HUES64 (cell line): ENCODE data around the gene DR1.
"Not testable (repeated sequence)": the region's sequence is repeated elsewhere in the genome, so short reads cannot be mapped to it uniquely, and the experiment has no call there.

ENCODE experiments used
- H3K27ac ChIP-seq: 2 replicates; pipeline ENCODE4 v1.7.0; 2013; ENCODE audit warnings: low read depth, low read length, inconsistent platforms
- H3K27me3 ChIP-seq: 2 replicates; pipeline ENCODE4 v1.6.1; 2013; ENCODE audit warnings: mild to moderate bottlenecking, low read length; ENCODE audit not compliant: insufficient read depth
- H3K36me3 ChIP-seq: 2 replicates; pipeline ENCODE4 v1.6.1; 2013; ENCODE audit warnings: mild to moderate bottlenecking, low read length; ENCODE audit not compliant: insufficient read depth
- H3K4me1 ChIP-seq: 2 replicates; pipeline ENCODE4 v1.6.1; 2013; ENCODE audit warnings: mild to moderate bottlenecking, low read length, moderate library complexity; ENCODE audit not compliant: insufficient read depth
- H3K4me3 ChIP-seq: 2 replicates; pipeline ENCODE4 v1.5.1; 2013; ENCODE audit warnings: mild to moderate bottlenecking, low read length, moderate library complexity
- H3K9ac ChIP-seq: 2 replicates; pipeline ENCODE4 v1.6.1; 2013; ENCODE audit warnings: mild to moderate bottlenecking, low read depth, low read length
- H3K9me3 ChIP-seq: 2 replicates; pipeline ENCODE4 v1.6.1; 2013; ENCODE audit warnings: low read depth, low read length; ENCODE audit not compliant: insufficient read depth
- whole genome bisulfite sequencing: fragments of 150-250, 120-280 bp; methylation state at CpG from one replicate; pipeline ENCODE4 v1.1.7; 2013; ENCODE audit warnings: missing lambda C conversion rate; 5-methylcytosine and 5-hydroxymethylcytosine counted together

The DR1 gene

GRCh38 chr1:93344484-93344883, 1.2 kb upstream of the DR1 start:
- H3K9ac ChIP-seq, result no peak overlapping the region
- H3K9me3 ChIP-seq, result no peaks in the 10 kb centered on the region

GRCh38 chr1:93344886-93345632, 648 bp upstream of the DR1 start:
- 27% methylated on average over 12 of the region's 12 CpGs for WGBS
- Histone ChIP-seq H3K9ac (peak overlapping the region; percentile 90), H3K4me3 (peak overlapping the region; percentile 93), H3K4me1 (peaks cover 33% of the 10 kb centered on the region), H3K27ac (peak overlapping the region; percentile 98), H3K36me3 (peaks cover 5% of the 10 kb centered on the region), H3K9me3 (no peaks in the 10 kb centered on the region), H3K27me3 (no peaks in the 10 kb centered on the region)

More at GRCh38 chr1:93344484-93344883, 1.2 kb upstream of the DR1 start:
- no peaks in the 10 kb centered on the region for H3K36me3 ChIP-seq
- H3K27ac ChIP-seq, result no peak overlapping the region
- H3K4me3 ChIP-seq, result no peak overlapping the region
- H3K27me3 ChIP-seq, result no peaks in the 10 kb centered on the region
- 92% methylated on average over 5 of the region's 6 CpGs for WGBS
- H3K4me1 ChIP-seq, result peaks cover 27% of the 10 kb centered on the region

- H3K36me3 ChIP-seq, result peaks cover 13% of the 10 kb centered on the region
- no peaks in the 10 kb centered on the region for H3K9me3 ChIP-seq
- H3K4me1 ChIP-seq, result peaks cover 35% of the 10 kb centered on the region
- peak overlapping the region; percentile 98 for H3K27ac ChIP-seq
- peak overlapping the region; percentile 93 for H3K4me3 ChIP-seq
- H3K27me3 ChIP-seq, result no peaks in the 10 kb centered on the region
- WGBS, result under 1% methylated on average over 21 of the region's 22 CpGs
- H3K9ac ChIP-seq, result peak overlapping the region; percentile 90
These were observed 800 bp downstream of the DR1 start for GRCh38 chr1:93346421-93346993.

GRCh38 chr1:93347334-93347899, 1.7 kb downstream of the DR1 start:
- H3K4me1 ChIP-seq, result peaks cover 35% of the 10 kb centered on the region
- no peaks in the 10 kb centered on the region for H3K27me3 ChIP-seq
- H3K4me3 ChIP-seq, result peak overlapping the region; percentile 93
- WGBS, result 8% methylated on average over 11 of the region's 12 CpGs
- H3K27ac ChIP-seq, result no peak overlapping the region
- no peaks in the 10 kb centered on the region for H3K9me3 ChIP-seq
- H3K36me3 ChIP-seq, result peaks cover 13% of the 10 kb centered on the region
- H3K9ac ChIP-seq, result peak overlapping the region; percentile 90

- Histone ChIP-seq H3K27ac (no peak overlapping the region), H3K27me3 (no peaks in the 10 kb centered on the region), H3K36me3 (peaks cover 16% of the 10 kb centered on the region), H3K4me1 (peaks cover 35% of the 10 kb centered on the region), H3K9me3 (no peaks in the 10 kb centered on the region), H3K9ac (peak overlapping the region; percentile 90; the same call in 1 of the 2 replicates), H3K4me3 (peak overlapping the region; percentile 93)
- no CpG with 5 or more reads among the region's 2 CpGs for WGBS
These were observed 2.5 kb downstream of the DR1 start for GRCh38 chr1:93348104-93348728.

GRCh38 chr1:93349231-93350135, 3.8 kb downstream of the DR1 start:
- 86% methylated on average over 7 of the region's 7 CpGs for WGBS
- Histone ChIP-seq H3K4me3 (peak overlapping the region; percentile 93), H3K9me3 (no peaks in the 10 kb centered on the region), H3K36me3 (peaks cover 26% of the 10 kb centered on the region), H3K27ac (no peak overlapping the region), H3K4me1 (peaks cover 35% of the 10 kb centered on the region), H3K27me3 (no peaks in the 10 kb centered on the region), H3K9ac (no peak overlapping the region)

GRCh38 chr1:93350322-93350721, 4.6 kb downstream of the DR1 start:
- H3K36me3 ChIP-seq, result peaks cover 34% of the 10 kb centered on the region
- no peak overlapping the region for H3K27ac ChIP-seq
- H3K4me1 ChIP-seq, result peaks cover 35% of the 10 kb centered on the region
- H3K27me3 ChIP-seq, result no peaks in the 10 kb centered on the region
- peak overlapping the region; percentile 93; the same call in 1 of the 2 replicates for H3K4me3 ChIP-seq
- no peaks in the 10 kb centered on the region for H3K9me3 ChIP-seq
- WGBS, result no CpG with 5 or more reads among the region's 1 CpG
- no peak overlapping the region for H3K9ac ChIP-seq

- Histone ChIP-seq H3K27ac (no peak overlapping the region), H3K36me3 (peaks cover 40% of the 10 kb centered on the region), H3K4me1 (peaks cover 35% of the 10 kb centered on the region), H3K4me3 (no peak overlapping the region), H3K9ac (no peak overlapping the region), H3K27me3 (no peaks in the 10 kb centered on the region), H3K9me3 (no peaks in the 10 kb centered on the region)
- WGBS, result no CpG with 5 or more reads among the region's 1 CpG
These were observed 5.2 kb downstream of the DR1 start for GRCh38 chr1:93350875-93351274.

GRCh38 chr1:93351346-93351745, 5.6 kb downstream of the DR1 start:
- Histone ChIP-seq H3K36me3 (peaks cover 45% of the 10 kb centered on the region), H3K4me1 (peaks cover 35% of the 10 kb centered on the region)
- H3K4me3 ChIP-seq, H3K27me3 ChIP-seq, H3K9ac ChIP-seq, H3K27ac ChIP-seq, H3K9me3 ChIP-seq: not testable (repeated sequence)
- whole genome bisulfite sequencing, result 92% methylated on average over 7 of the region's 7 CpGs

GRCh38 chr1:93352376-93352775, 6.7 kb downstream of the DR1 start:
- Histone ChIP-seq H3K27ac (no peak overlapping the region), H3K36me3 (peaks cover 53% of the 10 kb centered on the region), H3K9ac (no peak overlapping the region), H3K9me3 (no peaks in the 10 kb centered on the region), H3K27me3 (no peaks in the 10 kb centered on the region), H3K4me1 (peaks cover 35% of the 10 kb centered on the region), H3K4me3 (no peak overlapping the region)
